Endothelial cell of umbilical vein (primary cell): ENCODE measurements around the gene TSPAN14. TPM values are rescaled to one million over a fixed set of nuclear protein-coding genes. Genes with fewer than 3 reads are reported as not detected.
A peak's percentile ranks its signal among the peaks of the same experiment; 100 is the strongest.

ENCODE experiments used
- BruUV-seq: library from RNA; stranded (reverse); fragments of 400-500 nt; replicated peaks from 2 replicates; lab custom pipeline; 2021; lab: Mats Ljungman, UMichigan
- CTCF ChIA-PET: fragments of 300-600, 350-600 bp; sonication (Branson Sonifier 250); formaldehyde crosslinking; loops from one replicate; lab custom pipeline; 2021; ENCODE audit warnings: antibody characterized with exemption, inconsistent platforms; lab: Charles Lee
- POLR2A ChIA-PET: fragments of 300-600, 350-600 bp; sonication (Branson Sonifier 250); formaldehyde crosslinking; loops from one replicate; lab custom pipeline; 2021; ENCODE audit warnings: antibody characterized with exemption, inconsistent platforms; lab: Charles Lee
- DNase-seq: peaks from one replicate; pipeline ENCODE4 v3.0.0-alpha.2; 2011; ENCODE audit warnings: low read depth, low spot score
- FAIRE-seq: peaks from 2 replicates; lab custom pipeline; 2011; peaks lifted over from hg19 to GRCh38; lab: Jason Lieb, UNC
- H2AFZ ChIP-seq: 2 replicates; pipeline ENCODE4 v1.6.0; 2012; ENCODE audit warnings: low read depth, low read length, control low read depth, inconsistent platforms
- H3K27ac ChIP-seq: 2 replicates; pipeline ENCODE4 v1.5.1; 2011; ENCODE audit warnings: low read depth, mild to moderate bottlenecking, control low read depth, low read length, moderate library complexity; ENCODE audit not compliant: insufficient read depth
- H3K27me3 ChIP-seq, 2 experiments: 2 replicates each; pipeline versions ENCODE4 v1.6.0 to v1.6.1; 2011; ENCODE audit warnings: low read length in 2 of 2, mixed read lengths in 1 of 2; ENCODE audit not compliant: control insufficient read depth in 2 of 2, insufficient read depth in 2 of 2
- H3K36me3 ChIP-seq, 2 experiments: 2 replicates in 1 of 2; 3 replicates in 1 of 2; pipeline ENCODE4 v1.5.1; 2011; ENCODE audit warnings: low read length in 2 of 2, mild to moderate bottlenecking in 1 of 2, moderate library complexity in 1 of 2; ENCODE audit not compliant: control insufficient read depth in 2 of 2, insufficient read depth in 2 of 2; ENCODE audit errors: extremely low read depth in 1 of 2
- H3K4me1 ChIP-seq: 3 replicates; pipeline ENCODE4 v1.5.1; 2011; ENCODE audit warnings: mild to moderate bottlenecking, low read length; ENCODE audit not compliant: control insufficient read depth, insufficient read depth; ENCODE audit errors: extremely low read depth
- H3K4me2 ChIP-seq: 2 replicates; pipeline ENCODE4 v1.6.1; 2011; ENCODE audit warnings: low read length, control low read depth, mixed read lengths; ENCODE audit not compliant: insufficient read depth
- H3K4me3 ChIP-seq, 3 experiments: fragments of 200-600 bp in 1 of 3; sonication (generic), shearing (Covaris generic) in 1 of 3; replicated peaks in 1 of 3; 2 replicates each; pipeline ENCODE4 v1.5.1; 2011 to 2016; ENCODE audit warnings: control low read depth in 3 of 3, low read length in 3 of 3, mild to moderate bottlenecking in 2 of 3, inconsistent platforms in 1 of 3, low read depth in 1 of 3, moderate library complexity in 1 of 3; ENCODE audit not compliant: insufficient read depth in 1 of 3
- H3K79me2 ChIP-seq: 2 replicates; pipeline ENCODE4 v1.6.0; 2012; ENCODE audit warnings: low read length, inconsistent platforms; ENCODE audit not compliant: control insufficient read depth, insufficient read depth
- H3K9ac ChIP-seq: replicated peaks from 2 replicates; pipeline ENCODE3; 2011; ENCODE audit warnings: low read length, control low read depth; ENCODE audit not compliant: insufficient read depth; ENCODE audit errors: extremely low read depth
- H3K9me1 ChIP-seq: replicated peaks from 3 replicates; pipeline ENCODE4 v1.6.0; 2011; ENCODE audit warnings: mild to moderate bottlenecking, low read length; ENCODE audit not compliant: control insufficient read depth, insufficient read depth; ENCODE audit errors: extremely low read depth
- H3K9me3 ChIP-seq: replicated peaks from 2 replicates; pipeline ENCODE4 v1.5.1; 2012; ENCODE audit warnings: low read length, inconsistent platforms; ENCODE audit not compliant: control insufficient read depth, insufficient read depth
- H4K20me1 ChIP-seq: replicated peaks from 2 replicates; pipeline ENCODE3; 2011; ENCODE audit warnings: mild to moderate bottlenecking, low read length; ENCODE audit not compliant: control insufficient read depth, insufficient read depth; ENCODE audit errors: extremely low read depth
- EZH2 ChIP-seq: IDR thresholded peaks from 2 replicates; pipeline ENCODE4 v1.6.1; 2012; ENCODE audit warnings: borderline replicate concordance, low read depth, mild to moderate bottlenecking, moderate library complexity, low read length, inconsistent platforms; ENCODE audit not compliant: severe bottlenecking
- FOS ChIP-seq: IDR thresholded peaks from 2 replicates; pipeline ENCODE4 v1.6.1; 2011; ENCODE audit warnings: mild to moderate bottlenecking, low read length, moderate library complexity, borderline replicate concordance; ENCODE audit not compliant: insufficient read depth
- GATA2 ChIP-seq: IDR thresholded peaks from 2 replicates; pipeline ENCODE4 v1.7.0; 2011; ENCODE audit warnings: low read depth, mild to moderate bottlenecking, moderate library complexity, mixed read lengths, low read length; ENCODE audit not compliant: insufficient read length, insufficient read depth
- JUN ChIP-seq: IDR thresholded peaks from 2 replicates; pipeline ENCODE4 v1.6.1; 2011; ENCODE audit warnings: borderline replicate concordance, low read depth; ENCODE audit not compliant: insufficient read length, insufficient read depth
- MYC ChIP-seq: IDR thresholded peaks from one replicate; pipeline ENCODE4 v1.6.1; 2011; ENCODE audit warnings: mild to moderate bottlenecking, low read depth, low read length
- POLR2A ChIP-seq: IDR thresholded peaks from 2 replicates; pipeline ENCODE4 v1.6.1; 2012; ENCODE audit warnings: low read depth, mild to moderate bottlenecking, control low read depth, low read length
- POLR2AphosphoS5 ChIP-seq: IDR thresholded peaks from 2 replicates; pipeline ENCODE4 v1.6.1; 2012; ENCODE audit warnings: low read depth, mild to moderate bottlenecking, control low read depth, low read length, moderate library complexity; ENCODE audit not compliant: insufficient read depth
- dilution Hi-C: fragments of 300-500 bp; cut with MboI; formaldehyde crosslinking; loops from one replicate; pipeline ENCODE4 v1.15.0; 2019; ENCODE audit warnings: low sequenced_read_pairs; ENCODE audit not compliant: extremely low pct_ligation_motif_present
- intact Hi-C: fragments of 100-400 bp; cut with micrococcal nuclease; formaldehyde crosslinking; loops from one replicate; pipeline ENCODE4 v1.10.0; 2022
- polyA plus RNA-seq, 4 experiments: library from polyadenylated mRNA; depleted of rRNA in 3 of 4; stranded (reverse) in 3 of 4; unstranded in 1 of 4; fragments of >200 nt; gene quantifications; 2 replicates each; pipeline versions ENCODE4 v1.2.1 to v1.2.3, GENCODE V29; 2011 to 2012; ENCODE audit warnings: missing spikeins in 1 of 4
- total RNA-seq: library from RNA; stranded (reverse); gene quantifications from 2 replicates; pipeline ENCODE4 v1.2.3, GENCODE V29; 2021
- TF ChIP-seq, protein P1 (sequence below): IDR thresholded peaks from 2 replicates; pipeline ENCODE4 v1.6.1; 2011; ENCODE audit not compliant: insufficient read depth, insufficient read length
- TF ChIP-seq, protein P2 (sequence below), 2 donors: IDR thresholded peaks; 1 replicate in 1 of 2; 2 replicates in 1 of 2; pipeline ENCODE4 v1.5.1; 2011; ENCODE audit warnings: low read length in 2 of 2, mild to moderate bottlenecking in 2 of 2, moderate library complexity in 2 of 2, control low read depth in 1 of 2, inconsistent platforms in 1 of 2, low read depth in 1 of 2; ENCODE audit not compliant: insufficient read depth in 1 of 2; ENCODE audit errors: extremely low read depth in 1 of 2

Gene TSPAN14
- total and polyA plus RNA-seq, 2 donors (not counting 3 experiments of a cell fraction or from before 2014, with no cell fraction given) = 210 to 242 TPM

DNA sequence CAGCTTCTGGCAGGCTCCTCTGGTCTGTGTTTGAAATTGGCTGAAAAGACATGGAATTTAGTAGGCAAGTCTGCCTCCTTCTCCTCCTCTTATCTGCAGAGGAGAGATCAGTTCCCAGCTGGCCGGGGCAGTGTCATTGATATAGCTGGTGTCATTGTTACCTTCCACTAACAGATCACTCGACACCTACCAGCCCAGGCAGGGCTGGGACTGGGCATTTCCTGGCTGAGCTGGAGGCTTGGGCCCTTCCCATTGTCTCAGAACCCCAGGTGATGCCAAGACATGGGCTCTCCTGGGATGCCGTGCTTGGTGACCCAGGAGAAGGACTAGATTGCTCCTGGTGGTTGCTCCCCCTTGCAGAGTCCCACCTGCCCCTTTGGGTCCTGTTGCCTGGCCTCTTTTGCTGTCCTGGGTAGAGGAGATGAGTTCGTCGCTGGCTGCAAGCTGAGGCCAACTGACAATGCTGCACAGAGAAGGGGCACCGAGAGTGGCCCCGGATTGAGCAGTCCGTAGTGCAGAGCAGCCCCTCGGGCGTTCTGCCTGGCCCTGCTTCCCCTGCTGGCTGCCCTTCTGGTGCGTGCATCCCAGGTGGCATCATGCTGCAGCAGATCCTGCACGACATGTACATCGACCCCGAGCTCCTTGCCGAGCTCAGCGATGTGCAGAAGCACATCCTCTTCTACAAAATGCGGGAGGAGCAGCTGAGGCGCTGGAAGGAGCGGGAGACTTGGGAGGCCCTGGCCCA lies 83.8 kb downstream of the TSPAN14 start, which contains the start of gene SH2D4B:
Gene SH2D4B (plus strand): TSS at position 167 of the 745 bp plus-strand sequence. CDS start 430 bp downstream, at position 597.
- H3K27ac ChIP-seq = no peak within 1 kb of the TSS
- intact Hi-C loops (loop anchor here (2.0 kb wide), 1 partner anchor 61 kb away; no protein-coding TSS in a partner anchor), dilution Hi-C loops (no loop called here)
- ChIA-PET POLR2A (no interaction called here), CTCF (interaction anchor here (0.9 to 1.6 kb wide), 2 partner anchors 14 to 58 kb away, joined by 4 to 6 read pairs; no protein-coding TSS in a partner anchor)
- DNase-seq = no peak
- H3K27me3 ChIP-seq = peaks cover 2 to 4% of the 10 kb centered on the region in 2 experiments
- no peaks in the 10 kb centered on the region for H3K79me2 ChIP-seq
- H4K20me1 ChIP-seq = no peaks in the 10 kb centered on the region
- H3K4me2 ChIP-seq = no peak within 1 kb of the TSS
- peaks cover 4% of the 10 kb centered on the region for H3K4me1 ChIP-seq
- H2AFZ ChIP-seq = no peak within 1 kb of the TSS
- H3K9me3 ChIP-seq = no peaks in the 10 kb centered on the region
- no peaks in the 10 kb centered on the region for H3K36me3 ChIP-seq
- no peak within 1 kb of the TSS for H3K4me3 ChIP-seq
- no peak within 1 kb of the TSS for H3K9ac ChIP-seq
- FAIRE-seq = peak; percentile 4
- TF ChIP-seq, protein P1, sequence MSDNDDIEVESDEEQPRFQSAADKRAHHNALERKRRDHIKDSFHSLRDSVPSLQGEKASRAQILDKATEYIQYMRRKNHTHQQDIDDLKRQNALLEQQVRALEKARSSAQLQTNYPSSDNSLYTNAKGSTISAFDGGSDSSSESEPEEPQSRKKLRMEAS = no peak
- TF ChIP-seq, protein P2, sequence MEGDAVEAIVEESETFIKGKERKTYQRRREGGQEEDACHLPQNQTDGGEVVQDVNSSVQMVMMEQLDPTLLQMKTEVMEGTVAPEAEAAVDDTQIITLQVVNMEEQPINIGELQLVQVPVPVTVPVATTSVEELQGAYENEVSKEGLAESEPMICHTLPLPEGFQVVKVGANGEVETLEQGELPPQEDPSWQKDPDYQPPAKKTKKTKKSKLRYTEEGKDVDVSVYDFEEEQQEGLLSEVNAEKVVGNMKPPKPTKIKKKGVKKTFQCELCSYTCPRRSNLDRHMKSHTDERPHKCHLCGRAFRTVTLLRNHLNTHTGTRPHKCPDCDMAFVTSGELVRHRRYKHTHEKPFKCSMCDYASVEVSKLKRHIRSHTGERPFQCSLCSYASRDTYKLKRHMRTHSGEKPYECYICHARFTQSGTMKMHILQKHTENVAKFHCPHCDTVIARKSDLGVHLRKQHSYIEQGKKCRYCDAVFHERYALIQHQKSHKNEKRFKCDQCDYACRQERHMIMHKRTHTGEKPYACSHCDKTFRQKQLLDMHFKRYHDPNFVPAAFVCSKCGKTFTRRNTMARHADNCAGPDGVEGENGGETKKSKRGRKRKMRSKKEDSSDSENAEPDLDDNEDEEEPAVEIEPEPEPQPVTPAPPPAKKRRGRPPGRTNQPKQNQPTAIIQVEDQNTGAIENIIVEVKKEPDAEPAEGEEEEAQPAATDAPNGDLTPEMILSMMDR (IDR thresholded peaks at IDR 0.05; ENCODE audit: extremely low read depth in 1 of 2, insufficient read depth in 1 of 2, low read depth in 1 of 2, low read length in 2 of 2) = no peak
- TF ChIP-seq FOS = no peak
- TF ChIP-seq POLR2AphosphoS5 = no peak
- TF ChIP-seq GATA2 = no peak
- no peak for TF ChIP-seq POLR2A
- no peak for TF ChIP-seq MYC
- TF ChIP-seq JUN = no peak
- no peak for TF ChIP-seq EZH2
- BruUV-seq = no TSS peak
- no peaks in the 10 kb centered on the region for H3K9me1 ChIP-seq
